Loucy (cell line): ENCODE measurements around the gene SLC22A3.

Experiments used
- H2AFZ ChIP-seq: fragments of 200-600 bp; sonication (generic); 2 replicates; pipeline ENCODE4 v1.6.0; 2016; ENCODE audit warnings: antibody characterized with exemption, mild to moderate bottlenecking, low read length, moderate library complexity
- H3F3A ChIP-seq: fragments of 200-600 bp; 2 replicates; pipeline ENCODE4 v1.6.0; 2016; ENCODE audit warnings: antibody characterized with exemption, low read depth, mild to moderate bottlenecking
- H3K27me3 ChIP-seq: fragments of 200-600 bp; sonication (generic); 2 replicates; pipeline ENCODE4 v1.6.1; 2014; ENCODE audit warnings: low read length, mild to moderate bottlenecking; ENCODE audit not compliant: insufficient read depth, poor library complexity, severe bottlenecking
- H3K36me3 ChIP-seq: fragments of 200-600 bp; sonication (generic); 2 replicates; pipeline ENCODE4 v1.6.1; 2016; ENCODE audit warnings: low read length; ENCODE audit not compliant: insufficient read depth
- H3K4me1 ChIP-seq: fragments of 200-600 bp; sonication (generic); 2 replicates; pipeline ENCODE4 v1.5.1; 2014; ENCODE audit warnings: low read length, mild to moderate bottlenecking; ENCODE audit not compliant: insufficient read depth, poor library complexity, severe bottlenecking
- H3K4me2 ChIP-seq: fragments of 200-600 bp; sonication (generic); 2 replicates; pipeline ENCODE4 v1.6.0; 2014; ENCODE audit warnings: antibody characterized with exemption, low read length, low read depth, mild to moderate bottlenecking; ENCODE audit not compliant: poor library complexity, severe bottlenecking
- H3K4me3 ChIP-seq: fragments of 200-600 bp; sonication (generic); 2 replicates; pipeline ENCODE4 v1.5.1; 2014; ENCODE audit warnings: low read length, mild to moderate bottlenecking, mixed read lengths; ENCODE audit not compliant: poor library complexity, severe bottlenecking
- H3K79me2 ChIP-seq: fragments of 200-600 bp; sonication (generic); 2 replicates; pipeline ENCODE4 v1.6.1; 2014; ENCODE audit warnings: low read length; ENCODE audit not compliant: insufficient read depth
- H3K9ac ChIP-seq: fragments of 200-600 bp; sonication (generic); 2 replicates; pipeline ENCODE4 v1.6.0; 2014; ENCODE audit warnings: mild to moderate bottlenecking, low read depth, low read length, moderate library complexity; ENCODE audit not compliant: poor library complexity, severe bottlenecking
- H3K9me2 ChIP-seq: fragments of 200-600 bp; sonication (generic); replicated peaks from 2 replicates; pipeline ENCODE4 v1.6.1; 2016; ENCODE audit warnings: low read depth, low read length, mixed read lengths
- H3K9me3 ChIP-seq: fragments of 200-600 bp; sonication (generic); 2 replicates; pipeline ENCODE4 v1.6.1; 2014; ENCODE audit warnings: mild to moderate bottlenecking, antibody characterized with exemption, low read length, low read depth; ENCODE audit not compliant: insufficient read depth
- H4K20me1 ChIP-seq: fragments of 200-600 bp; sonication (generic); 2 replicates; pipeline ENCODE4 v1.6.0; 2014; ENCODE audit warnings: antibody characterized with exemption, low read length, mild to moderate bottlenecking; ENCODE audit not compliant: insufficient read depth, poor library complexity, severe bottlenecking
- CTCF ChIP-seq: fragments of 200-600 bp; sonication (generic); conservative IDR thresholded peaks from 2 replicates; pipeline ENCODE4 v1.5.1; 2014; ENCODE audit warnings: mild to moderate bottlenecking, antibody characterized with exemption, low read length
- EZH2phosphoT487 ChIP-seq: fragments of 200-600 bp; IDR thresholded peaks from 2 replicates; pipeline ENCODE4 v1.6.1; 2018; ENCODE audit warnings: antibody characterized with exemption, mild to moderate bottlenecking, moderate library complexity, borderline replicate concordance

SLC22A3 gene

DNA sequence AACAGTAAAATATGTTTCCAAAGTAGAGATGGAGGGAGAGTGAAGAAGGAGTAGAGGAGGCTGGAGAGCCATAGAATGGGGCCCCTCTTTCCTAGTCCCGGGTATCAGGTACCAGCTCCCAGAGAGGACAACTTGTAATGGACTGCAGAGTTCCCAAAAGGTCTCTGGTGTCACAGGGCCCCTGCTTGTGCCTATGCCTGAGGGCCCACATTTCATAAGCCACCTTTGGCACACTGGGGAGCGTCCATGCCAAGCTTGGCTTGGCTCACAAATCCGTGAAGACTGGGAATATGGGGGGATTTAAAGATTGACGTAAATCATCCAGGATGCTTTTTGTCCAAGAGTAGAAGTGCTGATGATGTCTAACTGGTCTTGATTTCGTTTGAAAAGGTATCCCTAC, 16.4 kb upstream of the SLC22A3 start:
- TF ChIP-seq CTCF (no peak), EZH2phosphoT487 (no peak)
- H3F3A ChIP-seq, result no peaks in the 10 kb centered on the region
- no peak overlapping the region for H3K4me2 ChIP-seq
- H3K36me3 ChIP-seq, result no peaks in the 10 kb centered on the region
- no peaks in the 10 kb centered on the region for H3K9me3 ChIP-seq
- no peak overlapping the region for H2AFZ ChIP-seq
- H3K9ac ChIP-seq, result no peak overlapping the region
- no peaks in the 10 kb centered on the region for H3K79me2 ChIP-seq
- H3K27me3 ChIP-seq, result no peaks in the 10 kb centered on the region
- H3K4me1 ChIP-seq, result no peaks in the 10 kb centered on the region
- no peaks in the 10 kb centered on the region for H3K9me2 ChIP-seq
- no peak overlapping the region for H3K4me3 ChIP-seq
- no peaks in the 10 kb centered on the region for H4K20me1 ChIP-seq

- Histone ChIP-seq H3K9ac (no peak overlapping the region), H3K9me3 (no peaks in the 10 kb centered on the region), H3K36me3 (no peaks in the 10 kb centered on the region), H2AFZ (no peak overlapping the region), H3K79me2 (no peaks in the 10 kb centered on the region), H3F3A (no peaks in the 10 kb centered on the region), H3K4me2 (no peak overlapping the region), H3K9me2 (no peaks in the 10 kb centered on the region), H4K20me1 (no peaks in the 10 kb centered on the region), H3K27me3 (no peaks in the 10 kb centered on the region), H3K4me3 (no peak overlapping the region), H3K4me1 (no peaks in the 10 kb centered on the region)
- TF ChIP-seq CTCF, result no peak
- no peak for TF ChIP-seq EZH2phosphoT487
These were observed 15.1 kb upstream of the SLC22A3 start for GRCh38 chr6:160333101-160333500.

GRCh38 chr6:160333841-160334240, 14.3 kb upstream of the SLC22A3 start:
- Histone ChIP-seq H4K20me1 (no peaks in the 10 kb centered on the region), H2AFZ (no peak overlapping the region), H3K9ac (no peak overlapping the region)

More at GRCh38 chr6:160333841-160334240, 14.3 kb upstream of the SLC22A3 start:
- H3K27me3 ChIP-seq, result no peaks in the 10 kb centered on the region
- no peak overlapping the region for H3K4me2 ChIP-seq
- H3K9me2 ChIP-seq, result no peaks in the 10 kb centered on the region
- no peaks in the 10 kb centered on the region for H3K4me1 ChIP-seq
- no peaks in the 10 kb centered on the region for H3K9me3 ChIP-seq
- no peak overlapping the region for H3K4me3 ChIP-seq
- no peaks in the 10 kb centered on the region for H3K36me3 ChIP-seq
- no peaks in the 10 kb centered on the region for H3K79me2 ChIP-seq
- no peak for TF ChIP-seq CTCF
- TF ChIP-seq EZH2phosphoT487, result no peak
- H3F3A ChIP-seq, result no peaks in the 10 kb centered on the region
